CD4-positive, alpha-beta T cell treated with Interleukin-4 for 1 hour (primary cell): ENCODE results near the gene HSPA1A.
"Not testable (repeated sequence)": the region's sequence is repeated elsewhere in the genome, so short reads cannot be mapped to it uniquely, and the experiment has no call there.

Experiments
- DNase-seq, 2 donors: peaks; one replicate each; pipeline ENCODE4 v3.0.0-alpha.2; 2020 to 2022

Gene HSPA1A

GRCh38 chr6:31781244-31782125 lies 33.9 kb upstream of the HSPA1A start:
- DNase-seq = no peak

- no peak for DNase-seq
Measured at GRCh38 chr6:31782126-31782855, 33.1 kb upstream of the HSPA1A start.

GRCh38 chr6:31784098-31784925 lies 31.0 kb upstream of the HSPA1A start:
- no peak for DNase-seq

- DNase-seq = no peak
Measured at GRCh38 chr6:31785475-31785874, 29.9 kb upstream of the HSPA1A start.

GRCh38 chr6:31791324-31792089 lies 23.8 kb upstream of the HSPA1A start:
- DNase-seq = peak; percentile 39 to 42

- no peak for DNase-seq
Measured at GRCh38 chr6:31792090-31792374, 23.3 kb upstream of the HSPA1A start.

- no peak for DNase-seq
Measured at GRCh38 chr6:31792761-31793171, 22.6 kb upstream of the HSPA1A start.

- DNase-seq = not testable (repeated sequence)
Measured at GRCh38 chr6:31793927-31794245, 21.5 kb upstream of the HSPA1A start.

- DNase-seq = peak in 1 of 2 donors; percentile 28
Measured at GRCh38 chr6:31794294-31794865, 21.0 kb upstream of the HSPA1A start.

GRCh38 chr6:31794866-31795615 lies 20.3 kb upstream of the HSPA1A start:
- DNase-seq = no peak

GRCh38 chr6:31795616-31796298 lies 19.6 kb upstream of the HSPA1A start, which contains the start of gene VARS1:
Gene VARS1, minus strand, starts transcription at chr6:31795752. Its CDS starts 535 bp downstream, at chr6:31795217.
- DNase-seq = peak; percentile 89 to 91

GRCh38 chr6:31796993-31797385 lies 18.4 kb upstream of the HSPA1A start:
- no peak for DNase-seq

GRCh38 chr6:31797588-31797987 lies 17.8 kb upstream of the HSPA1A start:
- DNase-seq = peak; percentile 55 to 60

GRCh38 chr6:31799781-31800180 lies 15.6 kb upstream of the HSPA1A start:
- no peak for DNase-seq

GRCh38 chr6:31801031-31801927 lies 14.1 kb upstream of the HSPA1A start:
- DNase-seq = not testable (repeated sequence)

- no peak for DNase-seq
Measured at GRCh38 chr6:31805939-31806469, 9.3 kb upstream of the HSPA1A start.

GRCh38 chr6:31806470-31807272 lies 8.7 kb upstream of the HSPA1A start, which contains the start of gene LSM2:
Gene LSM2, minus strand, starts transcription at chr6:31806966. Its CDS starts 209 bp downstream, at chr6:31806757.
- DNase-seq = peak; percentile 97 to 98

GRCh38 chr6:31808599-31808998 lies 6.7 kb upstream of the HSPA1A start:
- DNase-seq = not testable (repeated sequence)
